Measurements from ENCODE around the gene PPP4R3B. TPM values are rescaled to one million over a fixed set of nuclear protein-coding genes. Genes with fewer than 3 reads are reported as not detected.

The PPP4R3B gene
- total and polyA plus RNA-seq, 2 experiments from 2014 or later = 24.2 to 31.1 TPM

DNA sequence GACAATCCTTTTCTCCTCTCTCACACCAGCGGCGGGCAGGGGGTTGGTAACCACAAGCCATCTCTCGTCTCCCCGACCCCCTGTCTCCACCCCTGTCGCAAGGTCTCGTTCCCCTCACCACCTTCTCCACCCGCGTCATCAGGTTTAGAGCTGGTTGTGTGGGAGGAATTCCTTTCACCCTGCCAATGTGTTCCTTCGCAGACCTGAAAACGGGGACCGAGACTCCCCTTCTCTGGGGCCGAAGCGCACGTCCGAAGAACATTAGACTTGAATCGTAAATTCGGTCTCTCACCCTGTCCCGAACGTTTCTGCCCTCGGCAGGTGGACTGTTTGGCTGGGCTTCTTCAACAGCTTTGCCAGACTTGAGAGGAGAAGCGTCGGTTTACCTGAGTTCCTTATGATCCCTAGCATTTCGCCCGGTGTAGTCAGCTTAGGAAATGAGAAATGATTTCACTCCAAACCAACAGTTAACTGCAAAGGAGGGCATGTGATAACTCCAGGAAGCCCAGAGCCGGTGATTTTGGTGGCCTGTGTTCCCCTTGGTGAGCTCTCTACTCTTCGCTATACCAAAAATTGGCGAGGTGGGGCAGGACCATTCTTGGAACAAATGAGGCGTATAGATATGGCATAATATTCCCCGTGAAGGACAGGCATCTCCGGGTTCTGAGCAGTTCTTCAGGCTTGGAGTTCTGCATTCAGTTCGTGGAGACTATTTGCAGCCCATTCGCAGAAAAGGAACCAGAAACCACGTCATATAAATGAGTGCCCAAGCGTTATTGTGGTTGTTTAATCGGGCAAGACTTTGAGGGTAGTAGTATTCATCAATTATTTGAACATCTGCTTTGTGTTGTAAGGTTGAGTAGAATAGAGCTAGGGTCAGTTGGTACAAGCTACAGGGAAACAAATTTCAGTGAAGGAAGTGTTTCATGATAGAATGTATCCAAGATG lies 97.2 kb downstream of the PPP4R3B start:
- peak overlapping the region; percentile 41 for H3K27ac ChIP-seq
- peaks cover 8% of the 10 kb centered on the region for H3K4me1 ChIP-seq (ENCODE audit: low read depth)
- H3K36me3 ChIP-seq = peaks cover 5% of the 10 kb centered on the region
- peak; percentile 48 to 49 for DNase-seq (ENCODE audit: low read depth in 1 of 2, low spot score in 1 of 2)
- H3K9me3 ChIP-seq (ENCODE audit: low read depth) = no peaks in the 10 kb centered on the region
- H3K4me3 ChIP-seq = peak overlapping the region; percentile 81
- no peaks in the 10 kb centered on the region for H3K27me3 ChIP-seq
- TF ChIP-seq, protein P1, sequence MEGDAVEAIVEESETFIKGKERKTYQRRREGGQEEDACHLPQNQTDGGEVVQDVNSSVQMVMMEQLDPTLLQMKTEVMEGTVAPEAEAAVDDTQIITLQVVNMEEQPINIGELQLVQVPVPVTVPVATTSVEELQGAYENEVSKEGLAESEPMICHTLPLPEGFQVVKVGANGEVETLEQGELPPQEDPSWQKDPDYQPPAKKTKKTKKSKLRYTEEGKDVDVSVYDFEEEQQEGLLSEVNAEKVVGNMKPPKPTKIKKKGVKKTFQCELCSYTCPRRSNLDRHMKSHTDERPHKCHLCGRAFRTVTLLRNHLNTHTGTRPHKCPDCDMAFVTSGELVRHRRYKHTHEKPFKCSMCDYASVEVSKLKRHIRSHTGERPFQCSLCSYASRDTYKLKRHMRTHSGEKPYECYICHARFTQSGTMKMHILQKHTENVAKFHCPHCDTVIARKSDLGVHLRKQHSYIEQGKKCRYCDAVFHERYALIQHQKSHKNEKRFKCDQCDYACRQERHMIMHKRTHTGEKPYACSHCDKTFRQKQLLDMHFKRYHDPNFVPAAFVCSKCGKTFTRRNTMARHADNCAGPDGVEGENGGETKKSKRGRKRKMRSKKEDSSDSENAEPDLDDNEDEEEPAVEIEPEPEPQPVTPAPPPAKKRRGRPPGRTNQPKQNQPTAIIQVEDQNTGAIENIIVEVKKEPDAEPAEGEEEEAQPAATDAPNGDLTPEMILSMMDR (IDR thresholded peaks at IDR 0.05; ENCODE audit: low read depth, low read length) = no peak

DNA sequence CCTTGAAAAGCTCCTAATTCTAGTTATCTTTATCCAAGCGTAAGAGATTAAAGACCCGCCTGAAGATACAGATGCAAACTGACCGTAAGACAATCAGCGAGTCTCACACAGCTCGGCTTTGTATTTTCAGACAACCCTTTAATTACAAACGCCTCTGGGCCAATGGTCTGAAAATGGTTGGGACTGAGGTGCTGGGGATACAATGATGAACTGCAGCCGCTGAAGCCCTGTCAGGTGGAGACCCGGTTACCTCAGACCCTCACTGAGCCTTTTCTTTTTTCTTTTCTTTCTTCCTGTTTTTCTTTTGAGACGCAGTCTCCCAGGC lies 98.6 kb downstream of the PPP4R3B start:
- no peaks in the 10 kb centered on the region for H3K9me3 ChIP-seq (ENCODE audit: low read depth)
- H3K36me3 ChIP-seq = peaks cover 2% of the 10 kb centered on the region
- DNase-seq (ENCODE audit: low read depth in 1 of 2, low spot score in 1 of 2) = peak; percentile 4 to 9
- H3K4me3 ChIP-seq = peak overlapping the region; percentile 81
- peaks cover 4% of the 10 kb centered on the region for H3K27me3 ChIP-seq
- TF ChIP-seq, protein P1 (IDR thresholded peaks at IDR 0.05; ENCODE audit: low read depth, low read length) = no peak
- H3K27ac ChIP-seq = peak overlapping the region; percentile 48
- H3K4me1 ChIP-seq (ENCODE audit: low read depth) = peaks cover 8% of the 10 kb centered on the region

DNA sequence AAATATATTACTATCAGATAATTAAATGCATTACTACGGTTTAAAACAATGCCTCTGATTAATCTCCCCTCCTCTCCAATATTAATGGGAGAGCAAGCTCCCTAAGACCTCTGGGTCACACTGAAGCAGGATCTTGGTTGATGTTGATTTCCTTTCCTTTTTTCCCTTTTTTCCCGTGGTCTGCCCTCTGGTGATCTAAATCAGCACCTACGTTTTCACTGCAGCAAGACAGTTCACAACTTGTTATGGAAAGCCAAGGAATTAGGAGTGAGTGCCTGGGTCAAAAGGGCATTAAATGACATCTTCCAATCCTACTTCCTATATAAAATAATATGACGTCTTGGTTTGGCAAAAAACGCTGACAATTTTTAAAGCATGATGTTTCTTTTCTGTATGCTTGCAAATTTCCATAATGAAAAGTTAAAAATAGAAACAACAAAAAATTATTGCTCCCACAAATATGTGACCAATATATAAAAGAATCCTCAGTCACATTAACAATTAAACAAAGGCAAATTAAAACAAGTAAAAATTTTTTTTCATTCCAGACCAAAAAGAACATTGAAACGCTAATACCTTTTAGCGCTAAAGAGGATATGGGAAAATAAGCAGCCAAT lies 105.8 kb downstream of the PPP4R3B start:
- H3K9me3 ChIP-seq (ENCODE audit: low read depth) = no peaks in the 10 kb centered on the region
- TF ChIP-seq, protein P1 (IDR thresholded peaks at IDR 0.05; ENCODE audit: low read depth, low read length) = peak; percentile 59
- peak; percentile 16 to 66 for DNase-seq (ENCODE audit: low read depth in 1 of 2, low spot score in 1 of 2)
- H3K36me3 ChIP-seq = no peaks in the 10 kb centered on the region
- H3K4me3 ChIP-seq = no peak overlapping the region
- H3K27me3 ChIP-seq = peaks cover 4% of the 10 kb centered on the region
- no peak overlapping the region for H3K27ac ChIP-seq
- no peaks in the 10 kb centered on the region for H3K4me1 ChIP-seq (ENCODE audit: low read depth)

DNA sequence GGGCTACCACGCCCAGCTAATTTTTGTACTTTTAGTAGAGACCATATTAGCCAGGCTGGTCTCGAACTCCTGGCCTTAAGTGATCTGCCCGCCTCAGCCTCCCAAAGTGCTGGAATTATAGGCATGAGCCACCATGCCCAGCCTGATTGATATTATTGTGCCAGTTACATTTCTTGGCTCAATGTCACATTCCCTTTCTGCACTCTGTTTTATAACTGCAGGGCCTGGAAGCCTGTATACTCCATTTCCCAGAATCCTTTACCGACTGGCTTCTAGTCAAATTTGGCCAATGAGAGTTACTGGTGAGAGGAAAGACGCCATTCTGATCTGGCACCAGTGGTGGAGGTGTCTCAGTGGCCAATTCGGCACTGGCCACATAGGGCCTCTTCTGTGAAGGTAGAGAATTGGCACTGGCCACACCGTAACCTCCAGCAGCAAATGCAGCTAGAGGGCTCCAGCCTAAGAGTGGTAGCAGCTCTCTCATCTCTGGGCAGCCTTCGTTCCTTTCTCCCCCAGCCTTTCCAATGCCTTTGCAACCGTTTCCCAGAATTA lies 114.8 kb downstream of the PPP4R3B start:
- no peak overlapping the region for H3K4me3 ChIP-seq
- no peaks in the 10 kb centered on the region for H3K27me3 ChIP-seq
- H3K4me1 ChIP-seq (ENCODE audit: low read depth) = no peaks in the 10 kb centered on the region
- TF ChIP-seq, protein P1 (IDR thresholded peaks at IDR 0.05; ENCODE audit: low read depth, low read length) = no peak
- no peak for DNase-seq (ENCODE audit: low read depth in 1 of 2, low spot score in 1 of 2)
- no peak overlapping the region for H3K27ac ChIP-seq
- no peaks in the 10 kb centered on the region for H3K36me3 ChIP-seq
- no peaks in the 10 kb centered on the region for H3K9me3 ChIP-seq (ENCODE audit: low read depth)

DNA sequence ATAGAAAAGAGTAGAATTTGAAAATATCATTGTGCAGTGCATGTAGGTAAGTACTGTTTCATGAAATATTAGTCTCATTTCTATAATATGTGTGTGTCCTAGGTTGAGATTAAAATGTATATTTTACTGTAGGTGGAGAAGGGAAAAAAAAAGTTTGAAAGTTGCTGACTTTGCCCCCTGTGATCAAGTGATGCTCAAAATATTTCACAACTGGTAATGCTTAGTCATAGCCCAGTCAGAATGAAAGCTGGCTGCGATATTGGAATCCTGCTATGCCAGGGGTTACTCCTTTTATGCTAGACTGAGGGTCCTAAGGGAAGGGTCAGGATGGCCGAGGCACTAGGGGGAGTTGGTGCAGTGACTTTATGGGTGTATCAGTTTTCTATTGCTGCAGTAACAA lies 117.4 kb downstream of the PPP4R3B start:
- no peaks in the 10 kb centered on the region for H3K9me3 ChIP-seq (ENCODE audit: low read depth)
- H3K36me3 ChIP-seq = no peaks in the 10 kb centered on the region
- TF ChIP-seq, protein P1 (IDR thresholded peaks at IDR 0.05; ENCODE audit: low read depth, low read length) = no peak
- peak in 1 of 2 donors; percentile 64 for DNase-seq (ENCODE audit: low read depth in 1 of 2, low spot score in 1 of 2)
- H3K4me1 ChIP-seq (ENCODE audit: low read depth) = no peaks in the 10 kb centered on the region
- no peak overlapping the region for H3K4me3 ChIP-seq
- H3K27me3 ChIP-seq = no peaks in the 10 kb centered on the region
- no peak overlapping the region for H3K27ac ChIP-seq

Data from cardiac muscle cell (in vitro differentiated cells and primary cell).